Osteoblast (primary cell): ENCODE data around the gene TMEM39A. TPM values are rescaled to one million over a fixed set of nuclear protein-coding genes. Genes with fewer than 3 reads are reported as not detected.

ENCODE experiments used
- DNase-seq: peaks from one replicate; pipeline ENCODE4 v3.0.0; 2011; ENCODE audit warnings: low spot score, mixed read lengths; ENCODE audit not compliant: insufficient read length; ENCODE audit errors: missing footprints
- H2AFZ ChIP-seq: 2 replicates; pipeline ENCODE4 v1.6.0; 2011; ENCODE audit warnings: mild to moderate bottlenecking, low read length
- H3K27ac ChIP-seq: 2 replicates; pipeline ENCODE4 v1.5.1; 2011; ENCODE audit warnings: mild to moderate bottlenecking, low read depth, low read length, moderate library complexity
- H3K27me3 ChIP-seq: 2 replicates; pipeline ENCODE4 v1.6.0; 2012; ENCODE audit warnings: mild to moderate bottlenecking, control low read depth, inconsistent platforms, low read length, moderate library complexity; ENCODE audit not compliant: insufficient read depth
- H3K36me3 ChIP-seq: 2 replicates; pipeline ENCODE4 v1.5.1; 2011; ENCODE audit warnings: mild to moderate bottlenecking, low read length, control low read depth, moderate library complexity; ENCODE audit not compliant: insufficient read depth
- H3K4me1 ChIP-seq: 2 replicates; pipeline ENCODE4 v1.5.1; 2011; ENCODE audit warnings: mild to moderate bottlenecking, low read length, control low read depth, moderate library complexity; ENCODE audit not compliant: insufficient read depth
- H3K4me2 ChIP-seq: 2 replicates; pipeline ENCODE4 v1.6.0; 2011; ENCODE audit warnings: mild to moderate bottlenecking, low read length; ENCODE audit not compliant: insufficient read depth
- H3K4me3 ChIP-seq: fragments of 200-600 bp; sonication (generic); 3 replicates; pipeline ENCODE4 v1.5.1; 2012; ENCODE audit warnings: mild to moderate bottlenecking, low read length, inconsistent platforms; ENCODE audit not compliant: insufficient read depth
- H3K79me2 ChIP-seq: 2 replicates; pipeline ENCODE4 v1.6.0; 2012; ENCODE audit warnings: mild to moderate bottlenecking, low read length, control low read depth, inconsistent platforms; ENCODE audit not compliant: insufficient read depth
- H3K9me3 ChIP-seq: 2 replicates; pipeline ENCODE4 v1.5.1; 2011; ENCODE audit warnings: low read depth, low read length, control low read depth
- H4K20me1 ChIP-seq: 2 replicates; pipeline ENCODE4 v1.6.0; 2012; ENCODE audit warnings: mild to moderate bottlenecking, low read length, control low read depth; ENCODE audit not compliant: insufficient read depth
- CTCF ChIP-seq: IDR thresholded peaks from 2 replicates; pipeline ENCODE4 v1.5.1; 2011; ENCODE audit warnings: mild to moderate bottlenecking, low read depth, low read length, moderate library complexity; ENCODE audit errors: extremely low read depth
- total RNA-seq: library from RNA; depleted of rRNA; stranded (reverse); fragments of >200 nt; gene quantifications from 2 replicates; pipeline ENCODE4 v1.2.3, GENCODE V29; 2012

TMEM39A gene
- total RNA-seq = 53.2 and 54.5 TPM in 2 replicates

GRCh38 chr3:119463171-119464169 is at the start of gene TMEM39A:
TMEM39A (minus strand) TSS chr3:119463615; CDS start chr3:119462074, 1,541 bp downstream.
- Histone ChIP-seq H2AFZ (peak within 1 kb of the TSS; percentile 91), H3K79me2 (peaks cover 48% of the 10 kb centered on the region), H3K27ac (peak within 1 kb of the TSS; percentile 98), H3K4me3 (peak within 1 kb of the TSS; percentile 96), H3K4me2 (peak within 1 kb of the TSS; percentile 84), H3K9me3 (no peaks in the 10 kb centered on the region), H3K27me3 (no peaks in the 10 kb centered on the region), H4K20me1 (peaks cover 20% of the 10 kb centered on the region), H3K4me1 (peaks cover 31% of the 10 kb centered on the region), H3K36me3 (peaks cover 35% of the 10 kb centered on the region)
- DNase-seq = peak; percentile 98
- TF ChIP-seq CTCF = no peak

- TF ChIP-seq CTCF = no peak
- peaks cover 54% of the 10 kb centered on the region for H3K36me3 ChIP-seq
- H3K9me3 ChIP-seq = no peaks in the 10 kb centered on the region
Measured at GRCh38 chr3:119510690-119511089, 47.3 kb upstream of the TMEM39A start.

GRCh38 chr3:119508172-119508845 is 44.9 kb upstream of the TMEM39A start:
- Histone ChIP-seq H3K4me3 (no peak overlapping the region), H2AFZ (no peak overlapping the region), H3K27ac (no peak overlapping the region), H3K9me3 (no peaks in the 10 kb centered on the region), H3K4me1 (peaks cover 2% of the 10 kb centered on the region), H3K79me2 (peaks cover 16% of the 10 kb centered on the region), H3K27me3 (no peaks in the 10 kb centered on the region), H3K36me3 (peaks cover 51% of the 10 kb centered on the region), H3K4me2 (no peak overlapping the region), H4K20me1 (no peaks in the 10 kb centered on the region)
- no peak for DNase-seq
- no peak for TF ChIP-seq CTCF

More at GRCh38 chr3:119510690-119511089, 47.3 kb upstream of the TMEM39A start:
- no peak overlapping the region for H3K27ac ChIP-seq
- no peak for DNase-seq
- no peaks in the 10 kb centered on the region for H4K20me1 ChIP-seq
- peaks cover 12% of the 10 kb centered on the region for H3K79me2 ChIP-seq
- no peak overlapping the region for H2AFZ ChIP-seq
- peaks cover 2% of the 10 kb centered on the region for H3K4me1 ChIP-seq
- H3K27me3 ChIP-seq = no peaks in the 10 kb centered on the region
- no peak overlapping the region for H3K4me2 ChIP-seq
- no peak overlapping the region for H3K4me3 ChIP-seq

GRCh38 chr3:119507404-119507803 is 44.0 kb upstream of the TMEM39A start:
- Histone ChIP-seq H3K9me3 (no peaks in the 10 kb centered on the region), H3K27ac (no peak overlapping the region), H2AFZ (no peak overlapping the region), H3K79me2 (peaks cover 20% of the 10 kb centered on the region), H3K4me1 (peaks cover 2% of the 10 kb centered on the region), H3K36me3 (peaks cover 51% of the 10 kb centered on the region), H4K20me1 (no peaks in the 10 kb centered on the region), H3K4me2 (peak overlapping the region; percentile 63), H3K27me3 (no peaks in the 10 kb centered on the region), H3K4me3 (no peak overlapping the region)
- DNase-seq = no peak
- TF ChIP-seq CTCF = no peak
